WTC11 (cell line): ENCODE data around the gene CGREF1. TPM values are rescaled to one million over a fixed set of nuclear protein-coding genes. Genes with fewer than 3 reads are reported as not detected.

Experiments used
- ATAC-seq: fragments of 200-7000 bp; cut with Tn5 transposase; 2 replicates; pipeline ENCODE4 v1.10.0; 2021; ENCODE audit warnings: mild to moderate bottlenecking, moderate library complexity
- CTCF ChIA-PET: fragments of 300-600 bp; sonication (Branson Sonifier 250); formaldehyde crosslinking; loops from one replicate; lab custom pipeline; 2021; ENCODE audit warnings: antibody characterized with exemption; lab: Charles Lee
- POLR2A ChIA-PET: fragments of 350-600 bp; sonication (Branson Sonifier 250); formaldehyde crosslinking; loops from one replicate; lab custom pipeline; 2021; ENCODE audit warnings: antibody characterized with exemption; lab: Charles Lee
- DNase-seq: peaks from one replicate; pipeline ENCODE4 v3.0.0; 2021; ENCODE audit warnings: low spot score
- H3K27ac Mint-ChIP-seq: 2 replicates; pipeline ENCODE4 v1.8.0; 2021; ENCODE audit warnings: mixed read lengths
- H3K27me3 Mint-ChIP-seq: 2 replicates; pipeline ENCODE4 v1.8.0; 2021; ENCODE audit warnings: low read depth, mild to moderate bottlenecking, moderate library complexity, mixed read lengths
- H3K36me3 Mint-ChIP-seq: 2 replicates; pipeline ENCODE4 v1.8.0; 2021; ENCODE audit warnings: mixed read lengths
- H3K4me1 Mint-ChIP-seq: 2 replicates; pipeline ENCODE4 v1.8.0; 2022; ENCODE audit warnings: mixed read lengths
- H3K4me3 Mint-ChIP-seq: 2 replicates; pipeline ENCODE4 v1.8.0; 2021; ENCODE audit warnings: mild to moderate bottlenecking, moderate library complexity, mixed read lengths
- H3K9me3 Mint-ChIP-seq: 2 replicates; pipeline ENCODE4 v1.8.0; 2021; ENCODE audit warnings: mixed read lengths
- CREM ChIP-seq: sonication (generic); formaldehyde crosslinking; IDR thresholded peaks from 2 replicates; pipeline ENCODE4 v1.8.1; 2022; ENCODE audit warnings: mild to moderate bottlenecking, missing genetic modification reagents, moderate library complexity
- EMX1 ChIP-seq: fragments of 250-450 bp; sonication (Bioruptor Pico); IDR thresholded peaks from 2 replicates; pipeline ENCODE4 v1.8.0; 2021; ENCODE audit warnings: mild to moderate bottlenecking
- ESRRA ChIP-seq: sonication (generic); formaldehyde crosslinking; IDR thresholded peaks from 2 replicates; pipeline ENCODE4 v1.8.1; 2022; ENCODE audit warnings: mild to moderate bottlenecking, missing genetic modification reagents, borderline replicate concordance
- FOXP1 ChIP-seq: sonication (generic); formaldehyde crosslinking; IDR thresholded peaks from 2 replicates; pipeline ENCODE4 v1.8.0; 2022; ENCODE audit warnings: missing genetic modification reagents, mild to moderate bottlenecking, moderate library complexity, borderline replicate concordance
- GTF2I ChIP-seq: fragments of 250-450 bp; sonication (Bioruptor Pico); conservative IDR thresholded peaks from 2 replicates; pipeline ENCODE4 v1.4.0; 2021; ENCODE audit warnings: mild to moderate bottlenecking
- JAZF1 ChIP-seq: fragments of 250-450 bp; sonication (Bioruptor Pico); IDR thresholded peaks from 2 replicates; pipeline ENCODE4 v1.9.0; 2021; ENCODE audit warnings: moderate library complexity, mild to moderate bottlenecking, inconsistent platforms
- NFE2L1 ChIP-seq: sonication (generic); formaldehyde crosslinking; IDR thresholded peaks from 2 replicates; pipeline ENCODE4 v1.8.1; 2023; ENCODE audit warnings: missing genetic modification reagents
- RELA ChIP-seq: sonication (generic); formaldehyde crosslinking; IDR thresholded peaks from 2 replicates; pipeline ENCODE4 v1.8.1; 2022; ENCODE audit warnings: missing genetic modification reagents, mild to moderate bottlenecking, borderline replicate concordance
- RORB ChIP-seq: fragments of 250-450 bp; sonication (Bioruptor Pico); IDR thresholded peaks from 2 replicates; pipeline ENCODE4 v1.9.0; 2021; ENCODE audit warnings: mild to moderate bottlenecking
- SOX15 ChIP-seq: fragments of 250-450 bp; sonication (Bioruptor Pico); IDR thresholded peaks from 2 replicates; pipeline ENCODE4 v1.9.0; 2021; ENCODE audit warnings: mild to moderate bottlenecking
- SP1 ChIP-seq: sonication (generic); formaldehyde crosslinking; conservative IDR thresholded peaks from 2 replicates; pipeline ENCODE4 v1.8.1; 2022; ENCODE audit warnings: missing genetic modification reagents
- TEAD4 ChIP-seq: sonication (generic); formaldehyde crosslinking; IDR thresholded peaks from 2 replicates; pipeline ENCODE4 v1.8.0; 2022; ENCODE audit warnings: mild to moderate bottlenecking, missing genetic modification reagents
- ZNF416 ChIP-seq: fragments of 250-450 bp; sonication (Bioruptor Pico); IDR thresholded peaks from 2 replicates; pipeline ENCODE4 v1.9.0; 2021; ENCODE audit warnings: mild to moderate bottlenecking, inconsistent platforms
- total RNA-seq: library from RNA; stranded (reverse); gene quantifications from 3 replicates; pipeline ENCODE4 v1.2.3, GENCODE V29; 2021
- TF ChIP-seq, protein P1 (sequence below): sonication (generic); formaldehyde crosslinking; IDR thresholded peaks from 2 replicates; pipeline ENCODE4 v1.8.1; 2022; ENCODE audit warnings: mild to moderate bottlenecking, missing genetic modification reagents, moderate library complexity, borderline replicate concordance
- TF ChIP-seq, protein P2 (sequence below): sonication (generic); formaldehyde crosslinking; conservative IDR thresholded peaks from 2 replicates; pipeline ENCODE4 v1.8.1; 2022; ENCODE audit warnings: mild to moderate bottlenecking, missing genetic modification reagents
- TF ChIP-seq, protein P3 (sequence below): sonication (generic); formaldehyde crosslinking; conservative IDR thresholded peaks from 2 replicates; pipeline ENCODE4 v1.8.1; 2023; ENCODE audit warnings: mild to moderate bottlenecking, low read depth, missing genetic modification reagents, moderate library complexity
- TF ChIP-seq, protein P4 (sequence below): fragments of 250-450 bp; sonication (Bioruptor Pico); IDR thresholded peaks from 2 replicates; pipeline ENCODE4 v1.9.0; 2021; ENCODE audit warnings: moderate library complexity, mild to moderate bottlenecking, inconsistent platforms, borderline replicate concordance
- TF ChIP-seq, protein P5 (sequence below): sonication (generic); formaldehyde crosslinking; IDR thresholded peaks from 2 replicates; pipeline ENCODE4 v1.8.1; 2023; ENCODE audit warnings: mild to moderate bottlenecking, missing genetic modification reagents
- TF ChIP-seq, protein P6 (sequence below): sonication (generic); formaldehyde crosslinking; IDR thresholded peaks from 2 replicates; pipeline ENCODE4 v1.8.1; 2022; ENCODE audit warnings: low read depth, mild to moderate bottlenecking, moderate library complexity, missing genetic modification reagents, borderline replicate concordance
- TF ChIP-seq, protein P7 (sequence below): sonication (generic); formaldehyde crosslinking; IDR thresholded peaks from 2 replicates; pipeline ENCODE4 v1.8.0; 2022; ENCODE audit warnings: mild to moderate bottlenecking, missing genetic modification reagents
- TF ChIP-seq, protein P8 (sequence below): fragments of 250-450 bp; sonication (Bioruptor Pico); conservative IDR thresholded peaks from 2 replicates; pipeline ENCODE4 v1.9.0; 2021; ENCODE audit warnings: mild to moderate bottlenecking

CGREF1 gene
- total RNA-seq, 1 experiment from 2014 or later: 3.5 TPM

DNA sequence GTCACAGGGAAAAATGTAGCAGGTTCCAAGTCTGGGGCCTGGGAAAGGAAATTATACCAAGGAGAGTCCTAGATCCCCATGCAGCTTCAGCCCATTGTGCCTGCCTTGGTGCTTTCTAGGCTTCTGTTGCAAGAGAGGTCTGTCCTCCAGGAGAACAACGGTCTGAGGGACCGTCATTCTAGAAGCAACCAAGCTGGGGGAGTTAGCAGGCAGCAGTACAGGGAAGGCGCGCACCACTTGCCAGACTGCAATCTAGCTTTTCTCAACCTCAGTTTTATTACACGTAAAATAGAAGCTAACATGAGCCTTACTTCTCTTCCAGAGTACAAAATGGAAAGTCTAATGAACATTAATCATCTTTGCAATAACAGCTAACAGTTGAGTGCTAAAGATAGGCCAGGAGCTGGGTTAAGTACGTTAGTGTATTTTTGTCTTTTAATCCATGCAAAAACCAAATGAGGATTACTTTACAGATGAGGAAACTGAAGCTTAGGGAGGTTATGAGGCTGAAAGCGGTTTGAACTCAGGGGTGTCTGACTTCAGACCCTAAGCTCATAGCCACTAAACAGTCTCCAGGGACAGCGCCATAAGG, 31.8 kb upstream of the CGREF1 start (continued):
- TF ChIP-seq, protein P1, sequence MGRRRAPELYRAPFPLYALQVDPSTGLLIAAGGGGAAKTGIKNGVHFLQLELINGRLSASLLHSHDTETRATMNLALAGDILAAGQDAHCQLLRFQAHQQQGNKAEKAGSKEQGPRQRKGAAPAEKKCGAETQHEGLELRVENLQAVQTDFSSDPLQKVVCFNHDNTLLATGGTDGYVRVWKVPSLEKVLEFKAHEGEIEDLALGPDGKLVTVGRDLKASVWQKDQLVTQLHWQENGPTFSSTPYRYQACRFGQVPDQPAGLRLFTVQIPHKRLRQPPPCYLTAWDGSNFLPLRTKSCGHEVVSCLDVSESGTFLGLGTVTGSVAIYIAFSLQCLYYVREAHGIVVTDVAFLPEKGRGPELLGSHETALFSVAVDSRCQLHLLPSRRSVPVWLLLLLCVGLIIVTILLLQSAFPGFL (CRISPR knock-in tag): no peak

DNA sequence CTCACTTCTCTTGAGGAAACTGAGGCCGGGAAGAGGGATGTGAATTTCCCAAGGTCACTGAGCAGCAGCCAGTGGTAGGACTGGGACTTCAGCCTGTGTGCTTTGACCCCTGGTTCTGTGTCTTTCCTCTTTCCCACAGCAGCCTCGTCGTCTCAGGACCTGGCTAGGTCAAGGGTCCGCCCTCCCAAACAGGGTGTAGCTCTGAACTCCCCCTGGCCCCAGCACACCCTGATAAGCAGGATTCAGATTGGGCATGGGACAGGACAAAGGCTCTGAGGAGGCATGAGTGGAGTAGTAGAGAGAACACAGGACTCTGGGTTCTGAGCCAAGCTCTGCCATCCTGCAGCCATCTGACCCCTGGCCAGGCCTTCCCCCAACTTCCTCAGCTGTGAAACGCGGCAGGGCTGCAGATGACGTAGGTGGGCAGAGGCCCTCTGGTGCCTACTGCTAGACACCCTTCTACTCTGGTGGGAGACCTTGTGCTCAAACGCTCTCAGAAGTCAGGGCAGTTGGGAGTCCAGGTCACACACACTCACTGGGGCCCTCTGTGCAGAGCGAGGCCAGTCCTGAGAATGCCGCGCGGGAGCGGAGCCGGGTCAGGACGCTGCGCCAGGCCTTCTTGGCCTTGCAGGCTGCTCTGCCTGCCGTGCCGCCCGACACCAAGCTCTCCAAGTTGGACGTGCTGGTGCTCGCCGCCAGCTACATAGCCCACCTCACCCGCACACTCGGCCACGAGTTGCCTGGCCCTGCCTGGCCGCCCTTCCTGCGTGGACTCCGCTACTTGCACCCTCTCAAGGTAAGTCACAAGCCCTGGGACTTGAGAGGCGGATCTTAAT, 30.9 kb upstream of the CGREF1 start:
- DNase-seq (no peak), ATAC-seq (no peak)
- Mint-ChIP-seq H3K9me3 (no peaks in the 10 kb centered on the region), H3K27me3 (no peaks in the 10 kb centered on the region), H3K27ac (no peak overlapping the region), H3K4me3 (no peak overlapping the region), H3K36me3 (no peaks in the 10 kb centered on the region), H3K4me1 (no peaks in the 10 kb centered on the region)
- ChIA-PET CTCF (interaction anchor here (0.5 to 3.4 kb wide), 6 partner anchors 16 to 113 kb away, joined by 4 to 13 read pairs (median 6); partner anchors contain the start of gene PREB), POLR2A (interaction anchor here (1.3 kb wide), 1 partner anchor 8 kb away, joined by 3 read pairs; no protein-coding TSS in a partner anchor)
- TF ChIP-seq, protein P2, sequence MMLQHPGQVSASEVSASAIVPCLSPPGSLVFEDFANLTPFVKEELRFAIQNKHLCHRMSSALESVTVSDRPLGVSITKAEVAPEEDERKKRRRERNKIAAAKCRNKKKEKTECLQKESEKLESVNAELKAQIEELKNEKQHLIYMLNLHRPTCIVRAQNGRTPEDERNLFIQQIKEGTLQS: no peak
- TF ChIP-seq EMX1 (CRISPR knock-in tag) (no peak), CREM (CRISPR knock-in tag) (no peak), FOXP1 (CRISPR knock-in tag) (no peak), SP1 (CRISPR knock-in tag) (no peak), NFE2L1 (CRISPR knock-in tag) (no peak), TEAD4 (CRISPR knock-in tag) (no peak), RORB (no peak), SOX15 (CRISPR knock-in tag) (no peak), ESRRA (CRISPR knock-in tag) (no peak), RELA (no peak), GTF2I (no peak), ZNF416 (no peak), JAZF1 (CRISPR knock-in tag) (no peak)
- TF ChIP-seq, protein P3, sequence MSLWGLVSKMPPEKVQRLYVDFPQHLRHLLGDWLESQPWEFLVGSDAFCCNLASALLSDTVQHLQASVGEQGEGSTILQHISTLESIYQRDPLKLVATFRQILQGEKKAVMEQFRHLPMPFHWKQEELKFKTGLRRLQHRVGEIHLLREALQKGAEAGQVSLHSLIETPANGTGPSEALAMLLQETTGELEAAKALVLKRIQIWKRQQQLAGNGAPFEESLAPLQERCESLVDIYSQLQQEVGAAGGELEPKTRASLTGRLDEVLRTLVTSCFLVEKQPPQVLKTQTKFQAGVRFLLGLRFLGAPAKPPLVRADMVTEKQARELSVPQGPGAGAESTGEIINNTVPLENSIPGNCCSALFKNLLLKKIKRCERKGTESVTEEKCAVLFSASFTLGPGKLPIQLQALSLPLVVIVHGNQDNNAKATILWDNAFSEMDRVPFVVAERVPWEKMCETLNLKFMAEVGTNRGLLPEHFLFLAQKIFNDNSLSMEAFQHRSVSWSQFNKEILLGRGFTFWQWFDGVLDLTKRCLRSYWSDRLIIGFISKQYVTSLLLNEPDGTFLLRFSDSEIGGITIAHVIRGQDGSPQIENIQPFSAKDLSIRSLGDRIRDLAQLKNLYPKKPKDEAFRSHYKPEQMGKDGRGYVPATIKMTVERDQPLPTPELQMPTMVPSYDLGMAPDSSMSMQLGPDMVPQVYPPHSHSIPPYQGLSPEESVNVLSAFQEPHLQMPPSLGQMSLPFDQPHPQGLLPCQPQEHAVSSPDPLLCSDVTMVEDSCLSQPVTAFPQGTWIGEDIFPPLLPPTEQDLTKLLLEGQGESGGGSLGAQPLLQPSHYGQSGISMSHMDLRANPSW (CRISPR knock-in tag): no peak
- TF ChIP-seq, protein P4, sequence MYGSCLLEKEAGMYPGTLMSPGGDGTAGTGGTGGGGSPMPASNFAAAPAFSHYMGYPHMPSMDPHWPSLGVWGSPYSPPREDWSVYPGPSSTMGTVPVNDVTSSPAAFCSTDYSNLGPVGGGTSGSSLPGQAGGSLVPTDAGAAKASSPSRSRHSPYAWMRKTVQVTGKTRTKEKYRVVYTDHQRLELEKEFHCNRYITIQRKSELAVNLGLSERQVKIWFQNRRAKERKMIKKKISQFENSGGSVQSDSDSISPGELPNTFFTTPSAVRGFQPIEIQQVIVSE (CRISPR knock-in tag): no peak
- TF ChIP-seq, protein P5, sequence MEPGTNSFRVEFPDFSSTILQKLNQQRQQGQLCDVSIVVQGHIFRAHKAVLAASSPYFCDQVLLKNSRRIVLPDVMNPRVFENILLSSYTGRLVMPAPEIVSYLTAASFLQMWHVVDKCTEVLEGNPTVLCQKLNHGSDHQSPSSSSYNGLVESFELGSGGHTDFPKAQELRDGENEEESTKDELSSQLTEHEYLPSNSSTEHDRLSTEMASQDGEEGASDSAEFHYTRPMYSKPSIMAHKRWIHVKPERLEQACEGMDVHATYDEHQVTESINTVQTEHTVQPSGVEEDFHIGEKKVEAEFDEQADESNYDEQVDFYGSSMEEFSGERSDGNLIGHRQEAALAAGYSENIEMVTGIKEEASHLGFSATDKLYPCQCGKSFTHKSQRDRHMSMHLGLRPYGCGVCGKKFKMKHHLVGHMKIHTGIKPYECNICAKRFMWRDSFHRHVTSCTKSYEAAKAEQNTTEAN (CRISPR knock-in tag): no peak
- TF ChIP-seq, protein P6, sequence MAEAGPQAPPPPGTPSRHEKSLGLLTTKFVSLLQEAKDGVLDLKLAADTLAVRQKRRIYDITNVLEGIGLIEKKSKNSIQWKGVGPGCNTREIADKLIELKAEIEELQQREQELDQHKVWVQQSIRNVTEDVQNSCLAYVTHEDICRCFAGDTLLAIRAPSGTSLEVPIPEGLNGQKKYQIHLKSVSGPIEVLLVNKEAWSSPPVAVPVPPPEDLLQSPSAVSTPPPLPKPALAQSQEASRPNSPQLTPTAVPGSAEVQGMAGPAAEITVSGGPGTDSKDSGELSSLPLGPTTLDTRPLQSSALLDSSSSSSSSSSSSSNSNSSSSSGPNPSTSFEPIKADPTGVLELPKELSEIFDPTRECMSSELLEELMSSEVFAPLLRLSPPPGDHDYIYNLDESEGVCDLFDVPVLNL (CRISPR knock-in tag): no peak
- TF ChIP-seq, protein P7, sequence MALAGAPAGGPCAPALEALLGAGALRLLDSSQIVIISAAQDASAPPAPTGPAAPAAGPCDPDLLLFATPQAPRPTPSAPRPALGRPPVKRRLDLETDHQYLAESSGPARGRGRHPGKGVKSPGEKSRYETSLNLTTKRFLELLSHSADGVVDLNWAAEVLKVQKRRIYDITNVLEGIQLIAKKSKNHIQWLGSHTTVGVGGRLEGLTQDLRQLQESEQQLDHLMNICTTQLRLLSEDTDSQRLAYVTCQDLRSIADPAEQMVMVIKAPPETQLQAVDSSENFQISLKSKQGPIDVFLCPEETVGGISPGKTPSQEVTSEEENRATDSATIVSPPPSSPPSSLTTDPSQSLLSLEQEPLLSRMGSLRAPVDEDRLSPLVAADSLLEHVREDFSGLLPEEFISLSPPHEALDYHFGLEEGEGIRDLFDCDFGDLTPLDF (CRISPR knock-in tag): no peak
- TF ChIP-seq, protein P8, sequence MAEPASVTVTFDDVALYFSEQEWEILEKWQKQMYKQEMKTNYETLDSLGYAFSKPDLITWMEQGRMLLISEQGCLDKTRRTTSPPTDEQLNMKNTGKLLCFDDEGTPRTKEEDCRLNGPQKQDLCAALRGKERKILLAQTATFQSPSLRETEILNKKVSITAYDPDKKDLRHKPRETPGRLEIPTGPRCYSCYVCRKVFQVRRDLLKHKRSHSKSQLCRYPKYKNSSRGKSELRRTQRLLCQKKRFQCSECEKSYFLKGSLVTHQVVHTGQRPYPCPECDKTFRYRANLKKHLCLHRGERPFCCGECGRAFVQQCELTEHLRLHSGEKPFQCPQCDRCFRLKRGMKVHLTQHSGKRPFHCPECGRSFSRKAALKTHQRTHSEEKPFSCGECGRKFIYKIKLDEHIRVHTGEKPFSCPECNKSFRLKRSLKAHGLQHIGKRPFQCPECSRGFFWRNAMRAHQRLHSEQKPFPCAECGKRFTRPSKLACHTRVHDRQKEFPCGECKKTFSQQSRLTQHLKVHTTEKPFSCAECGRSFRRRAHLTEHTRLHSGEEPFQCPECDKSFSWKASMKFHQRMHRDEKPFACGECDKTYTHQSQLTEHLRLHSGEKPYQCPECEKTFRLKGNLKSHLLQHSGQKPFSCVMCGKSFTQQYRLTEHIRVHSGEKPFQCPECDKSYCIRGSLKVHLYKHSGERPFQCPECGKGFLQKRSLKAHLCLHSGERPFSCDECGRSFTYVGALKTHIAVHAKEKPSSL: no peak
